Upper lobe of right lung (tissue), 1 donor: ENCODE results near the gene HSFX3. TPM values are rescaled to one million over a fixed set of nuclear protein-coding genes. Genes with fewer than 3 reads are reported as not detected.
"Not testable (repeated sequence)": the region's sequence is repeated elsewhere in the genome, so short reads cannot be mapped to it uniquely, and the experiment has no call there.

Experiments used
- ATAC-seq: fragments of 200-7000 bp; cut with Tn5 transposase; one replicate; pipeline ENCODE4 v1.9.1; 2020; ENCODE audit warnings: mild to moderate bottlenecking, moderate library complexity
- DNase-seq: peaks from one replicate; pipeline ENCODE4 v3.0.0-alpha.2; 2020
- H3K27ac ChIP-seq: fragments of 200-600 bp; one replicate; pipeline ENCODE4 v1.8.0; 2022
- H3K27me3 ChIP-seq: fragments of 200-600 bp; one replicate; pipeline ENCODE4 v1.8.0; 2022; ENCODE audit warnings: mild to moderate bottlenecking
- H3K36me3 ChIP-seq: fragments of 200-600 bp; one replicate; pipeline ENCODE4 v1.8.0; 2022
- H3K4me1 ChIP-seq: fragments of 200-600 bp; one replicate; pipeline ENCODE4 v1.8.0; 2022
- H3K4me3 ChIP-seq: fragments of 200-600 bp; one replicate; pipeline ENCODE4 v1.8.0; 2022; ENCODE audit warnings: mild to moderate bottlenecking
- H3K9me3 ChIP-seq: fragments of 200-600 bp; one replicate; pipeline ENCODE4 v1.8.0; 2022
- CTCF ChIP-seq: fragments of 200-600 bp; IDR thresholded peaks from one replicate; pipeline ENCODE4 v1.8.0; 2022; ENCODE audit warnings: antibody characterized with exemption
- intact Hi-C: fragments of 100-400 bp; cut with DNase I; formaldehyde crosslinking; loops from one replicate; pipeline ENCODE4 v1.11.0; 2022
- long read RNA-seq: library from polyadenylated mRNA; unstranded; transcript quantifications from one replicate; pipeline ENCODE4 v2.0.0, GENCODE V29; 2021
- total RNA-seq: library from RNA; stranded (reverse); fragmentation: NEBNext Ultra II Directional; extraction: Animal tissue kit (Norgen Biotek cat#: 25700); gene quantifications from one replicate; pipeline ENCODE4 v1.2.1, GENCODE V29; 2021
- donor health status: DM: no; HTN: yes; CAD: no; lungs with severe emphysema.

HSFX3 gene
- total RNA-seq = not detected
- long read RNA-seq = 0 reads

- H3K4me3 ChIP-seq, H3K4me1 ChIP-seq, H3K36me3 ChIP-seq, ATAC-seq, DNase-seq, intact Hi-C loops, H3K27me3 ChIP-seq, H3K9me3 ChIP-seq, H3K27ac ChIP-seq: not testable (repeated sequence)
Measured at GRCh38 chrX:149549701-149550100, at the start of gene HSFX3. Gene HSFX3 (minus strand): TSS chrX:149549924. CDS start chrX:149549852, 72 bp downstream.

GRCh38 chrX:149598603-149599002, 48.9 kb upstream of the HSFX3 start:
- H3K27me3 ChIP-seq, H3K4me3 ChIP-seq, H3K9me3 ChIP-seq, intact Hi-C loops, DNase-seq, H3K4me1 ChIP-seq, ATAC-seq, H3K27ac ChIP-seq, H3K36me3 ChIP-seq: not testable (repeated sequence)

GRCh38 chrX:149595943-149596342, 46.2 kb upstream of the HSFX3 start:
- intact Hi-C loops, H3K36me3 ChIP-seq, H3K9me3 ChIP-seq, ATAC-seq, H3K27me3 ChIP-seq, H3K4me1 ChIP-seq, H3K27ac ChIP-seq, H3K4me3 ChIP-seq, DNase-seq: not testable (repeated sequence)

GRCh38 chrX:149595214-149595613, 45.5 kb upstream of the HSFX3 start, which contains the start of gene HSFX2:
Gene HSFX2 (minus strand): TSS chrX:149595314. CDS start chrX:149594700, 614 bp downstream.
- ATAC-seq, H3K4me3 ChIP-seq, H3K36me3 ChIP-seq, H3K9me3 ChIP-seq, H3K27me3 ChIP-seq, H3K27ac ChIP-seq, intact Hi-C loops, DNase-seq, H3K4me1 ChIP-seq: not testable (repeated sequence)

GRCh38 chrX:149590993-149591392, 41.3 kb upstream of the HSFX3 start:
- H3K9me3 ChIP-seq, H3K36me3 ChIP-seq, DNase-seq, H3K4me1 ChIP-seq, intact Hi-C loops, H3K27ac ChIP-seq, H3K4me3 ChIP-seq, H3K27me3 ChIP-seq, ATAC-seq: not testable (repeated sequence)

- H3K27ac ChIP-seq, DNase-seq, H3K4me1 ChIP-seq, intact Hi-C loops, ATAC-seq, H3K4me3 ChIP-seq, H3K36me3 ChIP-seq, H3K27me3 ChIP-seq, H3K9me3 ChIP-seq: not testable (repeated sequence)
Measured at GRCh38 chrX:149587359-149587758, 37.6 kb upstream of the HSFX3 start, which contains the start of gene MAGEA9B. Gene MAGEA9B (minus strand): TSS chrX:149587459. CDS start chrX:149583179, 4,280 bp downstream.

- H3K4me1 ChIP-seq, H3K27ac ChIP-seq, H3K27me3 ChIP-seq, intact Hi-C loops, ATAC-seq, H3K36me3 ChIP-seq, H3K4me3 ChIP-seq, DNase-seq, H3K9me3 ChIP-seq: not testable (repeated sequence)
Measured at GRCh38 chrX:149585631-149586030, 35.9 kb upstream of the HSFX3 start.

GRCh38 chrX:149573456-149573855, 23.7 kb upstream of the HSFX3 start:
- intact Hi-C loops, H3K9me3 ChIP-seq, H3K4me1 ChIP-seq, H3K27me3 ChIP-seq, H3K27ac ChIP-seq, H3K36me3 ChIP-seq, H3K4me3 ChIP-seq, DNase-seq, ATAC-seq: not testable (repeated sequence)

GRCh38 chrX:149572743-149573142, 23.0 kb upstream of the HSFX3 start:
- Histone ChIP-seq H3K4me1 (no peaks in the 10 kb centered on the region), H3K36me3 (no peaks in the 10 kb centered on the region), H3K9me3 (no peaks in the 10 kb centered on the region), H3K27ac (no peak overlapping the region), H3K27me3 (no peaks in the 10 kb centered on the region), H3K4me3 (no peak overlapping the region)
- DNase-seq (no peak), ATAC-seq (no peak)
- no peak for TF ChIP-seq CTCF
- intact Hi-C loops = no loop called here

GRCh38 chrX:149571770-149572169, 22.0 kb upstream of the HSFX3 start:
- ATAC-seq = no peak

More at GRCh38 chrX:149571770-149572169, 22.0 kb upstream of the HSFX3 start:
- H3K4me1 ChIP-seq = no peaks in the 10 kb centered on the region
- H3K27me3 ChIP-seq = no peaks in the 10 kb centered on the region
- no peak for DNase-seq
- no peak overlapping the region for H3K4me3 ChIP-seq
- H3K36me3 ChIP-seq = no peaks in the 10 kb centered on the region
- H3K27ac ChIP-seq = no peak overlapping the region
- TF ChIP-seq CTCF = no peak
- no peaks in the 10 kb centered on the region for H3K9me3 ChIP-seq
- intact Hi-C loops = no loop called here
